Gastrocnemius medialis (tissue), 4 donors: ENCODE results near the gene FAM81A.

Experiments used
- CTCF ChIP-seq, 5 experiments: fragments of 450-650 bp in 3 of 5; fragments of 200-600 bp in 2 of 5; sonication (generic) in 2 of 5; IDR thresholded peaks in 4 of 5; conservative IDR thresholded peaks in 1 of 5; 1 replicate in 4 of 5; 2 replicates in 1 of 5; pipeline ENCODE4 v1.5.1; 2016 to 2019; ENCODE audit warnings: antibody characterized with exemption in 5 of 5, mild to moderate bottlenecking in 3 of 5, moderate library complexity in 3 of 5
- POLR2A ChIP-seq, 2 donors: fragments of 450-650 bp; IDR thresholded peaks; one replicate each; pipeline ENCODE4 v1.6.1; 2017; ENCODE audit warnings: antibody characterized with exemption in 2 of 2, mild to moderate bottlenecking in 2 of 2, moderate library complexity in 2 of 2

- TF ChIP-seq CTCF (IDR thresholded peaks at IDR 0.05 in 4 of 5, conservative IDR thresholded peaks at IDR 0.05 in 1 of 5) = no peak
- no peak for TF ChIP-seq POLR2A (IDR thresholded peaks at IDR 0.05)
Observed at GRCh38 chr15:59444081-59444835, 6.3 kb downstream of the FAM81A start.
